HEK293 (cell line): ENCODE data around the gene SSTR5.
A peak's percentile ranks its signal among the peaks of the same experiment; 100 is the strongest.

Experiments used
- CTCF ChIA-PET: fragments of 350-600 bp; formaldehyde crosslinking; extraction: SDS; loops from one replicate; lab custom pipeline; 2021; ENCODE audit warnings: antibody characterized with exemption; lab: Yijun Ruan, JAX
- POLR2A ChIA-PET: fragments of 300-600 bp; formaldehyde crosslinking; extraction: SDS; loops from one replicate; lab custom pipeline; 2020; ENCODE audit warnings: antibody characterized with exemption, inconsistent platforms; lab: Yijun Ruan, JAX
- H3K27ac ChIP-seq: fragments of 200-500 bp; sonication (Bioruptor generic); 2 replicates; pipeline ENCODE4 v1.5.1; 2014; ENCODE audit warnings: low read depth, low read length, control low read depth, inconsistent platforms; ENCODE audit errors: extremely low read depth
- H3K36me3 ChIP-seq, 2 experiments: fragments of 200-500 bp in 1 of 2; sonication (Bioruptor generic) in 1 of 2; 1 replicate in 1 of 2; 2 replicates in 1 of 2; pipeline ENCODE4 v1.5.1; 2014 to 2017; ENCODE audit warnings: inconsistent platforms in 2 of 2, low read length in 2 of 2; ENCODE audit not compliant: control insufficient read depth in 2 of 2, insufficient read depth in 1 of 2
- H3K4me1 ChIP-seq: fragments of 200-500 bp; sonication (Bioruptor generic); 2 replicates; pipeline ENCODE4 v1.5.1; 2014; ENCODE audit warnings: mild to moderate bottlenecking, low read length, inconsistent platforms; ENCODE audit not compliant: control insufficient read depth, insufficient read depth
- H3K4me3 ChIP-seq: 2 replicates; pipeline ENCODE4 v1.5.1; 2011; ENCODE audit warnings: low read depth, mild to moderate bottlenecking, control low read depth, low read length, moderate library complexity
- H3K9me3 ChIP-seq: fragments of 200-500 bp; sonication (Bioruptor generic); 2 replicates; pipeline ENCODE4 v1.5.1; 2014; ENCODE audit warnings: low read depth, low read length, inconsistent platforms; ENCODE audit not compliant: control insufficient read depth, insufficient read depth
- GLIS1 ChIP-seq: fragments of 450-650 bp; formaldehyde crosslinking; IDR thresholded peaks from 2 replicates; pipeline ENCODE4 v1.5.1; 2016; ENCODE audit warnings: missing biosample characterization, missing genetic modification characterization
- IKZF3 ChIP-seq: fragments of 450-650 bp; IDR thresholded peaks from 2 replicates; pipeline ENCODE4 v1.5.0; 2018; ENCODE audit warnings: missing biosample characterization, mild to moderate bottlenecking, missing genetic modification characterization, moderate library complexity
- KLF1 ChIP-seq: fragments of 450-650 bp; formaldehyde crosslinking; IDR thresholded peaks from 2 replicates; pipeline ENCODE4 v1.5.1; 2016; ENCODE audit warnings: missing biosample characterization, missing genetic modification characterization
- MEIS1 ChIP-seq: sonication (generic); formaldehyde crosslinking; IDR thresholded peaks from 2 replicates; pipeline ENCODE4 v1.8.1; 2022; ENCODE audit warnings: missing genetic modification reagents, mild to moderate bottlenecking, borderline replicate concordance
- SETDB1 ChIP-seq: IDR thresholded peaks from one replicate; pipeline ENCODE4 v1.6.1; 2017; ENCODE audit warnings: mild to moderate bottlenecking, low read length, moderate library complexity, mixed read lengths; ENCODE audit not compliant: insufficient read length
- SP2 ChIP-seq: fragments of 450-650 bp; formaldehyde crosslinking; IDR thresholded peaks from 2 replicates; pipeline ENCODE4 v1.5.1; 2016; ENCODE audit warnings: missing biosample characterization, missing genetic modification characterization
- ZBTB21 ChIP-seq: fragments of 450-650 bp; formaldehyde crosslinking; IDR thresholded peaks from 2 replicates; pipeline ENCODE4 v1.5.1; 2017; ENCODE audit warnings: missing biosample characterization, missing genetic modification characterization
- ZIC2 ChIP-seq: fragments of 450-650 bp; formaldehyde crosslinking; IDR thresholded peaks from 2 replicates; pipeline ENCODE4 v1.5.1; 2016; ENCODE audit warnings: missing biosample characterization, missing genetic modification characterization
- ZNF174 ChIP-seq: fragments of 450-650 bp; formaldehyde crosslinking; IDR thresholded peaks from 2 replicates; pipeline ENCODE4 v1.5.0; 2017; ENCODE audit warnings: missing biosample characterization, mild to moderate bottlenecking, missing genetic modification characterization
- ZNF19 ChIP-seq: fragments of 450-650 bp; formaldehyde crosslinking; IDR thresholded peaks from 2 replicates; pipeline ENCODE4; 2016; ENCODE audit warnings: missing biosample characterization, missing genetic modification characterization, low read depth
- ZNF202 ChIP-seq: fragments of 450-650 bp; formaldehyde crosslinking; IDR thresholded peaks from 2 replicates; pipeline ENCODE4 v1.5.1; 2016; ENCODE audit warnings: missing biosample characterization, missing genetic modification characterization, borderline replicate concordance
- ZNF302 ChIP-seq: fragments of 450-650 bp; formaldehyde crosslinking; IDR thresholded peaks from 2 replicates; pipeline ENCODE4 v1.5.1; 2016; ENCODE audit warnings: missing biosample characterization, missing genetic modification characterization, low read depth
- ZNF324 ChIP-seq: fragments of 450-650 bp; formaldehyde crosslinking; IDR thresholded peaks from 2 replicates; pipeline ENCODE4 v1.5.1; 2016; ENCODE audit warnings: missing biosample characterization, missing genetic modification characterization
- ZNF513 ChIP-seq: fragments of 450-650 bp; IDR thresholded peaks from 2 replicates; pipeline ENCODE4 v1.5.1; 2018; ENCODE audit warnings: missing biosample characterization, missing genetic modification characterization
- ZNF518A ChIP-seq: fragments of 450-650 bp; formaldehyde crosslinking; conservative IDR thresholded peaks from 2 replicates; pipeline ENCODE4 v1.5.1; 2016; ENCODE audit warnings: low read depth, missing biosample characterization, missing genetic modification characterization
- ZNF529 ChIP-seq: fragments of 450-650 bp; formaldehyde crosslinking; IDR thresholded peaks from 2 replicates; pipeline ENCODE4 v1.5.1; 2017; ENCODE audit warnings: missing genetic modification characterization, missing biosample characterization; ENCODE audit not compliant: insufficient replicate concordance
- ZNF530 ChIP-seq: fragments of 450-650 bp; formaldehyde crosslinking; IDR thresholded peaks from 2 replicates; pipeline ENCODE4 v1.5.1; 2016; ENCODE audit warnings: low read depth, missing biosample characterization, missing genetic modification characterization
- ZNF600 ChIP-seq: fragments of 450-650 bp; formaldehyde crosslinking; IDR thresholded peaks from 2 replicates; pipeline ENCODE4 v1.5.1; 2016; ENCODE audit warnings: missing biosample characterization, missing genetic modification characterization
- ZNF658 ChIP-seq: fragments of 450-650 bp; formaldehyde crosslinking; IDR thresholded peaks from 2 replicates; pipeline ENCODE4; 2016; ENCODE audit warnings: missing biosample characterization, missing genetic modification characterization

SSTR5 gene

GRCh38 chr16:1095450-1096168, 23.1 kb downstream of the SSTR5 start (continued):
- no peak for TF ChIP-seq ZNF518A
- no peak for TF ChIP-seq ZNF202 (tag by site-specific recombination)
- no peak for TF ChIP-seq ZNF530 (tag by site-specific recombination)
- TF ChIP-seq IKZF3: peak; percentile 49; the same call in 1 of the 2 replicates
- no peak for TF ChIP-seq ZNF19 (tag by site-specific recombination)
- no peak for TF ChIP-seq ZNF174
- no peak for TF ChIP-seq ZNF658
- TF ChIP-seq MEIS1: no peak
- no peak for TF ChIP-seq ZNF529 (tag by site-specific recombination)
- TF ChIP-seq, all 188 proteins: peak for 5

GRCh38 chr16:1096169-1097082, 23.9 kb downstream of the SSTR5 start, which contains the start of gene C1QTNF8:
Gene C1QTNF8, minus strand, starts transcription at chr16:1096244. Its CDS starts 1,322 bp downstream, at chr16:1094922.
- CTCF ChIA-PET: interaction anchor here (0.8 to 1.5 kb wide), 4 partner anchors 32 to 376 kb away, joined by 3 to 8 read pairs (median 4); no protein-coding TSS in a partner anchor
- Histone ChIP-seq H3K36me3 (no peaks in the 10 kb centered on the region), H3K4me1 (no peaks in the 10 kb centered on the region), H3K27ac (no peak within 1 kb of the TSS), H3K9me3 (no peaks in the 10 kb centered on the region), H3K4me3 (no peak within 1 kb of the TSS)
- POLR2A ChIA-PET: no interaction called here
- TF ChIP-seq ZNF302 (tag by site-specific recombination) (no peak), KLF1 (tag by site-specific recombination) (peak; percentile 25; the same call in 1 of the 2 replicates), ZIC2 (peak; percentile 65), SP2 (tag by site-specific recombination) (peak; percentile 60), ZNF600 (tag by site-specific recombination) (peak; percentile 44; the same call in 1 of the 2 replicates), SETDB1 (no peak), ZNF513 (no peak), ZBTB21 (tag by site-specific recombination) (no peak), ZNF324 (tag by site-specific recombination) (no peak), GLIS1 (tag by site-specific recombination) (peak; percentile 89)
